Neural progenitor cell (in vitro differentiated cells): Measurements from ENCODE around the gene PRICKLE2.

Experiments used
- EZH2 ChIP-seq: fragments of 200-600 bp; sonication (generic); IDR thresholded peaks from 2 replicates; pipeline ENCODE4 v1.6.1; 2017; ENCODE audit warnings: antibody characterized with exemption, mild to moderate bottlenecking, moderate library complexity
- TF ChIP-seq, protein P1 (sequence below): fragments of 200-600 bp; sonication (generic); IDR thresholded peaks from 2 replicates; pipeline ENCODE4 v1.5.1; 2017; ENCODE audit warnings: antibody characterized with exemption, mild to moderate bottlenecking

- TF ChIP-seq, protein P1, sequence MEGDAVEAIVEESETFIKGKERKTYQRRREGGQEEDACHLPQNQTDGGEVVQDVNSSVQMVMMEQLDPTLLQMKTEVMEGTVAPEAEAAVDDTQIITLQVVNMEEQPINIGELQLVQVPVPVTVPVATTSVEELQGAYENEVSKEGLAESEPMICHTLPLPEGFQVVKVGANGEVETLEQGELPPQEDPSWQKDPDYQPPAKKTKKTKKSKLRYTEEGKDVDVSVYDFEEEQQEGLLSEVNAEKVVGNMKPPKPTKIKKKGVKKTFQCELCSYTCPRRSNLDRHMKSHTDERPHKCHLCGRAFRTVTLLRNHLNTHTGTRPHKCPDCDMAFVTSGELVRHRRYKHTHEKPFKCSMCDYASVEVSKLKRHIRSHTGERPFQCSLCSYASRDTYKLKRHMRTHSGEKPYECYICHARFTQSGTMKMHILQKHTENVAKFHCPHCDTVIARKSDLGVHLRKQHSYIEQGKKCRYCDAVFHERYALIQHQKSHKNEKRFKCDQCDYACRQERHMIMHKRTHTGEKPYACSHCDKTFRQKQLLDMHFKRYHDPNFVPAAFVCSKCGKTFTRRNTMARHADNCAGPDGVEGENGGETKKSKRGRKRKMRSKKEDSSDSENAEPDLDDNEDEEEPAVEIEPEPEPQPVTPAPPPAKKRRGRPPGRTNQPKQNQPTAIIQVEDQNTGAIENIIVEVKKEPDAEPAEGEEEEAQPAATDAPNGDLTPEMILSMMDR = no peak
- no peak for TF ChIP-seq EZH2
Measured at GRCh38 chr3:64222501-64223111, 2.7 kb downstream of the PRICKLE2 start.
